Activated naive CD4-positive, alpha-beta T cell treated with anti-CD3 and anti-CD28 coated beads, Interleukin-2, amount 10 ng/mL, durations not matched to agents 7 days and 5 days (primary cell): ENCODE results near the gene PRM2.

Source experiments
- CTCF ChIA-PET: fragments of 350-600 bp; sonication (Branson Sonifier 250); formaldehyde crosslinking; loops from one replicate; lab custom pipeline; 2021; ENCODE audit warnings: antibody characterized with exemption; lab: Charles Lee
- DNase-seq: peaks from one replicate; pipeline ENCODE4 v3.0.0-alpha.2; 2020
- H3K27ac Mint-ChIP-seq: one replicate; pipeline ENCODE4 v1.8.0; 2021; ENCODE audit warnings: mild to moderate bottlenecking, moderate library complexity, mixed read lengths
- H3K27me3 Mint-ChIP-seq: one replicate; pipeline ENCODE4 v1.8.0; 2021; ENCODE audit warnings: mild to moderate bottlenecking, mixed read lengths
- H3K36me3 Mint-ChIP-seq: one replicate; pipeline ENCODE4 v1.8.0; 2021; ENCODE audit warnings: mixed read lengths
- H3K4me1 Mint-ChIP-seq: one replicate; pipeline ENCODE4 v1.8.0; 2021; ENCODE audit warnings: mixed read lengths
- H3K4me3 Mint-ChIP-seq: one replicate; pipeline ENCODE4 v1.8.0; 2021; ENCODE audit warnings: mild to moderate bottlenecking, moderate library complexity, mixed read lengths
- H3K9me3 Mint-ChIP-seq: one replicate; pipeline ENCODE4 v1.8.0; 2021; ENCODE audit warnings: mixed read lengths

The PRM2 gene

GRCh38 chr16:11289202-11289601 is 12.9 kb upstream of the PRM2 start:
- H3K9me3 Mint-ChIP-seq: no peaks in the 10 kb centered on the region
- CTCF ChIA-PET: no interaction called here
- peaks cover 57% of the 10 kb centered on the region for H3K27me3 Mint-ChIP-seq
- DNase-seq: no peak
- no peak overlapping the region for H3K4me3 Mint-ChIP-seq
- no peak overlapping the region for H3K27ac Mint-ChIP-seq
- H3K36me3 Mint-ChIP-seq: peaks cover 3% of the 10 kb centered on the region
- H3K4me1 Mint-ChIP-seq: peaks cover 21% of the 10 kb centered on the region

GRCh38 chr16:11285842-11286241 is 9.6 kb upstream of the PRM2 start:
- peaks cover 12% of the 10 kb centered on the region for H3K4me1 Mint-ChIP-seq
- H3K4me3 Mint-ChIP-seq: no peak overlapping the region
- CTCF ChIA-PET: no interaction called here
- H3K27ac Mint-ChIP-seq: no peak overlapping the region
- no peaks in the 10 kb centered on the region for H3K36me3 Mint-ChIP-seq
- no peak for DNase-seq
- no peaks in the 10 kb centered on the region for H3K9me3 Mint-ChIP-seq
- peaks cover 57% of the 10 kb centered on the region for H3K27me3 Mint-ChIP-seq

- no peak overlapping the region for H3K27ac Mint-ChIP-seq
- no peaks in the 10 kb centered on the region for H3K36me3 Mint-ChIP-seq
- peaks cover 65% of the 10 kb centered on the region for H3K27me3 Mint-ChIP-seq
- peaks cover 17% of the 10 kb centered on the region for H3K4me1 Mint-ChIP-seq
- no peaks in the 10 kb centered on the region for H3K9me3 Mint-ChIP-seq
- CTCF ChIA-PET: interaction anchor here (1.5 kb wide), 1 partner anchor 74 kb away, joined by 3 read pairs; no protein-coding TSS in a partner anchor
- H3K4me3 Mint-ChIP-seq: no peak overlapping the region
- DNase-seq: no peak
Measured at GRCh38 chr16:11283820-11284248, 7.6 kb upstream of the PRM2 start.

- Mint-ChIP-seq H3K36me3 (no peaks in the 10 kb centered on the region), H3K4me3 (no peak within 1 kb of the TSS), H3K27me3 (peaks cover 76% of the 10 kb centered on the region), H3K4me1 (peaks cover 14% of the 10 kb centered on the region), H3K9me3 (no peaks in the 10 kb centered on the region), H3K27ac (no peak within 1 kb of the TSS)
- CTCF ChIA-PET: no interaction called here
- no peak for DNase-seq
Measured at GRCh38 chr16:11280616-11281522, 4.6 kb upstream of the PRM2 start, which contains the start of gene PRM1. PRM1 (minus strand) TSS chr16:11281330; CDS start chr16:11281238, 92 bp downstream.

- CTCF ChIA-PET: no interaction called here
- no peak for DNase-seq
- Mint-ChIP-seq H3K27ac (no peak overlapping the region), H3K36me3 (no peaks in the 10 kb centered on the region), H3K4me1 (peaks cover 14% of the 10 kb centered on the region), H3K9me3 (no peaks in the 10 kb centered on the region), H3K27me3 (peaks cover 76% of the 10 kb centered on the region), H3K4me3 (no peak overlapping the region)
Measured at GRCh38 chr16:11278681-11279628, 2.7 kb upstream of the PRM2 start.

GRCh38 chr16:11277607-11278337 is 1.5 kb upstream of the PRM2 start:
- Mint-ChIP-seq H3K4me1 (peaks cover 11% of the 10 kb centered on the region), H3K36me3 (no peaks in the 10 kb centered on the region), H3K9me3 (no peaks in the 10 kb centered on the region), H3K27ac (no peak overlapping the region), H3K27me3 (peaks cover 76% of the 10 kb centered on the region), H3K4me3 (no peak overlapping the region)
- CTCF ChIA-PET: no interaction called here
- no peak for DNase-seq

- DNase-seq: no peak
- H3K36me3 Mint-ChIP-seq: no peaks in the 10 kb centered on the region
- CTCF ChIA-PET: no interaction called here
Measured at GRCh38 chr16:11276896-11277593, 765 bp upstream of the PRM2 start.

GRCh38 chr16:11274964-11275363 is 1.3 kb downstream of the PRM2 start:
- CTCF ChIA-PET: no interaction called here
- Mint-ChIP-seq H3K4me3 (no peak overlapping the region), H3K4me1 (peaks cover 11% of the 10 kb centered on the region), H3K9me3 (no peaks in the 10 kb centered on the region), H3K36me3 (no peaks in the 10 kb centered on the region), H3K27me3 (peaks cover 84% of the 10 kb centered on the region), H3K27ac (no peak overlapping the region)
- DNase-seq: no peak

More at GRCh38 chr16:11276896-11277593, 765 bp upstream of the PRM2 start:
- no peaks in the 10 kb centered on the region for H3K9me3 Mint-ChIP-seq
- H3K27me3 Mint-ChIP-seq: peaks cover 78% of the 10 kb centered on the region
- no peak overlapping the region for H3K4me3 Mint-ChIP-seq
- H3K4me1 Mint-ChIP-seq: peaks cover 11% of the 10 kb centered on the region
- H3K27ac Mint-ChIP-seq: no peak overlapping the region

GRCh38 chr16:11273721-11274324 is 2.5 kb downstream of the PRM2 start:
- Mint-ChIP-seq H3K4me3 (no peak overlapping the region), H3K27me3 (peaks cover 78% of the 10 kb centered on the region), H3K27ac (no peak overlapping the region), H3K36me3 (no peaks in the 10 kb centered on the region), H3K9me3 (no peaks in the 10 kb centered on the region), H3K4me1 (peaks cover 1% of the 10 kb centered on the region)
- CTCF ChIA-PET: no interaction called here
- DNase-seq: no peak

GRCh38 chr16:11272921-11273720 is 3.2 kb downstream of the PRM2 start, which contains the start of gene PRM3:
PRM3 (minus strand) TSS chr16:11273629; CDS start chr16:11273595, 34 bp downstream.
- Mint-ChIP-seq H3K4me1 (no peaks in the 10 kb centered on the region), H3K4me3 (no peak within 1 kb of the TSS), H3K9me3 (no peaks in the 10 kb centered on the region), H3K36me3 (no peaks in the 10 kb centered on the region), H3K27ac (no peak within 1 kb of the TSS), H3K27me3 (peaks cover 78% of the 10 kb centered on the region)
- CTCF ChIA-PET: no interaction called here
- DNase-seq: no peak

GRCh38 chr16:11272484-11272883 is 3.8 kb downstream of the PRM2 start:
- no peaks in the 10 kb centered on the region for H3K36me3 Mint-ChIP-seq
- CTCF ChIA-PET: interaction anchor here (0.6 kb wide), 1 partner anchor 99 kb away, joined by 3 read pairs; no protein-coding TSS in a partner anchor
- no peak for DNase-seq
- H3K27me3 Mint-ChIP-seq: peaks cover 75% of the 10 kb centered on the region
- no peak overlapping the region for H3K27ac Mint-ChIP-seq
- H3K9me3 Mint-ChIP-seq: no peaks in the 10 kb centered on the region
- no peaks in the 10 kb centered on the region for H3K4me1 Mint-ChIP-seq
- H3K4me3 Mint-ChIP-seq: no peak overlapping the region

- H3K36me3 Mint-ChIP-seq: no peaks in the 10 kb centered on the region
- no peaks in the 10 kb centered on the region for H3K9me3 Mint-ChIP-seq
- CTCF ChIA-PET: interaction anchor here (1.0 kb wide), 1 partner anchor 85 kb away, joined by 4 read pairs; no protein-coding TSS in a partner anchor
- H3K4me3 Mint-ChIP-seq: no peak overlapping the region
- DNase-seq: no peak
- H3K4me1 Mint-ChIP-seq: no peaks in the 10 kb centered on the region
- no peak overlapping the region for H3K27ac Mint-ChIP-seq
- H3K27me3 Mint-ChIP-seq: peaks cover 67% of the 10 kb centered on the region
Measured at GRCh38 chr16:11271610-11272009, 4.7 kb downstream of the PRM2 start.
